Measurements from ENCODE around the gene TNIK.

GRCh38 chr3:171431550-171431949 lies 28.7 kb downstream of the TNIK start:
- TF ChIP-seq TAF1 (IDR thresholded peaks at IDR 0.05; ENCODE audit: borderline replicate concordance, low read depth, low read length), result no peak
- no peak for TF ChIP-seq POLR2A (IDR thresholded peaks at IDR 0.05; ENCODE audit: low read depth, low read length)
- no peak for TF ChIP-seq POLR2AphosphoS5 (IDR thresholded peaks at IDR 0.05; ENCODE audit: low read depth, low read length)

All from GM12892 (cell line).